MM.1S (cell line): Measurements from ENCODE around the gene CACNA1C.

ENCODE experiments used
- DNase-seq: peaks from one replicate; pipeline ENCODE4 v3.0.0-alpha.2; 2015
- H2AFZ ChIP-seq: fragments of 300-600 bp; sonication (generic); 2 replicates; pipeline ENCODE4 v1.6.0; 2016; ENCODE audit warnings: antibody characterized with exemption, low read length
- H3F3A ChIP-seq: fragments of 300-600 bp; sonication (generic); 2 replicates; pipeline ENCODE4 v1.6.1; 2016; ENCODE audit warnings: mild to moderate bottlenecking, antibody characterized with exemption, low read length, moderate library complexity, mixed read lengths; ENCODE audit not compliant: insufficient read depth
- H3K27ac ChIP-seq: fragments of 300-600 bp; sonication (generic); 2 replicates; pipeline ENCODE4 v1.5.1; 2016; ENCODE audit warnings: mild to moderate bottlenecking, low read length
- H3K27me3 ChIP-seq: fragments of 300-600 bp; sonication (generic); replicated peaks from 2 replicates; pipeline ENCODE4 v1.6.0; 2016; ENCODE audit warnings: low read length; ENCODE audit not compliant: insufficient read depth
- H3K36me3 ChIP-seq: fragments of 300-600 bp; sonication (generic); replicated peaks from 2 replicates; pipeline ENCODE4 v1.6.1; 2016; ENCODE audit warnings: mild to moderate bottlenecking, low read length, mixed read lengths; ENCODE audit not compliant: insufficient read depth
- H3K4me1 ChIP-seq: fragments of 300-600 bp; sonication (generic); 2 replicates; pipeline ENCODE4 v1.6.1; 2016; ENCODE audit warnings: low read length, mixed read lengths
- H3K4me2 ChIP-seq: fragments of 300-600 bp; sonication (generic); 2 replicates; pipeline ENCODE4 v1.6.0; 2016; ENCODE audit warnings: low read depth, low read length
- H3K4me3 ChIP-seq: fragments of 300-600 bp; sonication (generic); 2 replicates; pipeline ENCODE4 v1.5.1; 2016; ENCODE audit warnings: low read length, mixed read lengths
- H3K79me2 ChIP-seq: fragments of 300-600 bp; sonication (generic); 2 replicates; pipeline ENCODE4 v1.6.1; 2016; ENCODE audit warnings: mixed run types, low read length, mixed read lengths
- H3K9ac ChIP-seq: fragments of 300-600 bp; sonication (generic); 2 replicates; pipeline ENCODE4 v1.6.1; 2016; ENCODE audit warnings: low read length, mixed read lengths
- H3K9me2 ChIP-seq: fragments of 300-600 bp; sonication (generic); replicated peaks from 2 replicates; pipeline ENCODE4 v1.6.1; 2016; ENCODE audit warnings: mild to moderate bottlenecking, low read length, mixed read lengths; ENCODE audit not compliant: insufficient read depth
- H3K9me3 ChIP-seq: fragments of 300-600 bp; sonication (generic); replicated peaks from 2 replicates; pipeline ENCODE4 v1.6.1; 2016; ENCODE audit warnings: mild to moderate bottlenecking, low read length, mixed read lengths; ENCODE audit not compliant: insufficient read depth
- H4K20me1 ChIP-seq: fragments of 300-600 bp; sonication (generic); 2 replicates; pipeline ENCODE4 v1.6.1; 2016; ENCODE audit warnings: mild to moderate bottlenecking, low read length, moderate library complexity, mixed read lengths; ENCODE audit not compliant: insufficient read depth
- CTCF ChIP-seq: fragments of 300-600 bp; sonication (generic); IDR thresholded peaks from 2 replicates; pipeline ENCODE4 v1.5.1; 2016; ENCODE audit warnings: antibody characterized with exemption, low read length, mixed read lengths
- EZH2 ChIP-seq: fragments of 300-600 bp; sonication (generic); optimal IDR thresholded peaks from 2 replicates; pipeline ENCODE3; 2017; ENCODE audit warnings: low read depth, mild to moderate bottlenecking, antibody characterized with exemption, low read length, mixed read lengths
- EZH2phosphoT487 ChIP-seq: fragments of 300-600 bp; sonication (generic); IDR thresholded peaks from 2 replicates; pipeline ENCODE4 v1.6.1; 2018; ENCODE audit warnings: antibody characterized with exemption, low read length

The CACNA1C gene

DNA sequence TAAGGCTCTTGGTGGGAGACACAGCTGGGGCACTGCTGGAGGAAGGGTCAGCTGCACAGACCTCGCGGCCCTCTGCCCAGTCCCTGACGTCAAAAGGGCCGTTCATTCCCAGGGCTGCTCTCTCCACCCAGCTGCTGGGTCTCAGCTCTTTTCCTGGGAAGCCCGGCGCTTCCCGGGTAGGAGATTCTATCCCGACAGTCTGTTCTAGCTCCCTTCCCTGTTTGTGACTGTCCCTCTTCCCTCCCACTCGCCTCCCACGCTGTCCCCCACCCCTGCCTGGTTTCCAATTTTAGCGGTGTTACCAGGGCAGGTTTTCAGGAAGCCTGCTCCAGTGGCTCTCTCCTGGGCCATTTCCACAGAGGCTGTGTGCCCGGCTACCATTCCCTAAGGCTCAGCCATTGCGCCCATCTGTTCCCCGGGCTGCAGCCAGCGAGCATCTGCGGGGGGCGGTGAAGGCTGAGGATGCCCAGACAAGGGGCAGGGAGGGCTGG is 186.6 kb downstream of the CACNA1C start:
- Histone ChIP-seq H3K27ac (no peak overlapping the region), H3K9ac (no peak overlapping the region), H3K9me2 (no peaks in the 10 kb centered on the region), H3K4me1 (no peaks in the 10 kb centered on the region), H3F3A (no peaks in the 10 kb centered on the region), H3K9me3 (no peaks in the 10 kb centered on the region), H3K27me3 (no peaks in the 10 kb centered on the region), H2AFZ (no peak overlapping the region), H3K4me3 (no peak overlapping the region), H3K4me2 (no peak overlapping the region), H3K79me2 (no peaks in the 10 kb centered on the region), H3K36me3 (no peaks in the 10 kb centered on the region), H4K20me1 (no peaks in the 10 kb centered on the region)
- no peak for DNase-seq
- TF ChIP-seq EZH2: no peak
- TF ChIP-seq EZH2phosphoT487: no peak
- TF ChIP-seq CTCF: no peak

DNA sequence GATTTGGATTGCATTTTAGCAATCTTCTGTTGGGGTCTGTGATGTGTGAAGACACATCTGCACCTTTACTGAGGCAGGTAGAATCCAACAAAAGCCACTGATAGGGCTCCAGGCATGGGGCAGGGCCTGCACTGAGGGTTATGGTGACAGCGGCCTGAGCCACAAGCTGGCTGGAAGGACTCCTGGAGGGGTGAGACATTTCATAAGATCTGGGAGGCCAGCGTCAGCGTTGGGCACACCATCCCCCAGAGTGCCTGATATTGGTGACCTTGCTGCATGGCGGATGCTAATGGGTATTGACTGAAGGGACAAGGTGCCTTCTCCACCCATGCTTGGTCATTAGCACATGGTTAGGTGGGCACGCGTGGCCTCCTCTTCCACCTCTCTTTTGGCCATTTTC is 187.6 kb downstream of the CACNA1C start:
- no peaks in the 10 kb centered on the region for H4K20me1 ChIP-seq
- no peak overlapping the region for H3K4me3 ChIP-seq
- H2AFZ ChIP-seq: no peak overlapping the region
- no peaks in the 10 kb centered on the region for H3K79me2 ChIP-seq
- H3K9me2 ChIP-seq: no peaks in the 10 kb centered on the region
- TF ChIP-seq CTCF (no peak), EZH2 (no peak), EZH2phosphoT487 (no peak)
- H3K36me3 ChIP-seq: no peaks in the 10 kb centered on the region
- no peaks in the 10 kb centered on the region for H3F3A ChIP-seq
- H3K27me3 ChIP-seq: no peaks in the 10 kb centered on the region
- H3K9ac ChIP-seq: no peak overlapping the region
- no peak overlapping the region for H3K27ac ChIP-seq
- no peaks in the 10 kb centered on the region for H3K9me3 ChIP-seq
- H3K4me2 ChIP-seq: no peak overlapping the region
- DNase-seq: no peak
- H3K4me1 ChIP-seq: no peaks in the 10 kb centered on the region

GRCh38 chr12:2240984-2241383 is 188.2 kb downstream of the CACNA1C start:
- no peaks in the 10 kb centered on the region for H3K4me1 ChIP-seq
- H3K27me3 ChIP-seq: no peaks in the 10 kb centered on the region

DNA sequence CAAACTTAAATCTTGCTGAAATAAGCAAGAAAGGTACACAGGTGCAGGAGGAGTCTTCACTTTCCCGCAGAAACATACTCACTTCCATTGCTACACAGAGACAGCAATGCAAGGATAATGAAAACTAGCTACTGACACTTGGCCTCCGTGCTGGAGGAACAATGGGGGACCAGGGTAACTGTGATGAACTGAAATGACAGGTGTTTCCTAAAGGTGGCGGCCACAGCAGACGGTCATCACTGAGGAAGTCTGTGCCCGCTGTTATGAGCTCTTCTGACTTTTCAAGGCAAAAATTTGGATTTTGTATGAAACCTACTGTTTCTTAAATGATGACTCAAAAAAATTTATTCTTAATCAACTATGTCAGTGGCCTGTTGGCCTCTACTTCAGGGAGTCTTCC is 189.4 kb downstream of the CACNA1C start:
- no peak overlapping the region for H3K9ac ChIP-seq
- no peaks in the 10 kb centered on the region for H3K79me2 ChIP-seq
- H3K9me2 ChIP-seq: no peaks in the 10 kb centered on the region
- no peaks in the 10 kb centered on the region for H3F3A ChIP-seq
- no peaks in the 10 kb centered on the region for H3K4me1 ChIP-seq
- no peak overlapping the region for H2AFZ ChIP-seq
- H3K36me3 ChIP-seq: no peaks in the 10 kb centered on the region
- no peaks in the 10 kb centered on the region for H3K9me3 ChIP-seq
- no peak overlapping the region for H3K4me2 ChIP-seq
- H3K27ac ChIP-seq: no peak overlapping the region
- TF ChIP-seq EZH2 (no peak), CTCF (no peak), EZH2phosphoT487 (no peak)
- no peak for DNase-seq
- no peaks in the 10 kb centered on the region for H3K27me3 ChIP-seq
- no peaks in the 10 kb centered on the region for H4K20me1 ChIP-seq
- H3K4me3 ChIP-seq: no peak overlapping the region

More at GRCh38 chr12:2240984-2241383, 188.2 kb downstream of the CACNA1C start:
- Histone ChIP-seq H3F3A (no peaks in the 10 kb centered on the region), H3K4me2 (no peak overlapping the region), H3K79me2 (no peaks in the 10 kb centered on the region), H3K9me2 (no peaks in the 10 kb centered on the region), H3K9ac (no peak overlapping the region), H3K4me3 (no peak overlapping the region), H2AFZ (no peak overlapping the region), H3K36me3 (no peaks in the 10 kb centered on the region), H3K9me3 (no peaks in the 10 kb centered on the region), H4K20me1 (no peaks in the 10 kb centered on the region), H3K27ac (no peak overlapping the region)
- no peak for DNase-seq
- TF ChIP-seq EZH2 (no peak), EZH2phosphoT487 (no peak)
